H9 (cell line): Measurements from ENCODE around the gene TMEM271. TPM values are rescaled to one million over a fixed set of nuclear protein-coding genes. Genes with fewer than 3 reads are reported as not detected.

Experiments
- DNase-seq: peaks from one replicate; pipeline ENCODE4 v3.0.0-alpha.2; 2017
- H2AFZ ChIP-seq: one replicate; pipeline ENCODE4 v1.6.1; 2013; ENCODE audit warnings: mild to moderate bottlenecking, low read length, control low read depth, moderate library complexity
- H2AK5ac ChIP-seq: 2 replicates; pipeline ENCODE4 v1.6.1; 2013; ENCODE audit warnings: low read length, control low read depth, mixed read lengths; ENCODE audit not compliant: insufficient read length
- H2BK120ac ChIP-seq: one replicate; pipeline ENCODE4 v1.6.1; 2013; ENCODE audit warnings: low read depth, mild to moderate bottlenecking, low read length, control low read depth, inconsistent platforms; ENCODE audit not compliant: poor library complexity, severe bottlenecking
- H2BK12ac ChIP-seq: 2 replicates; pipeline ENCODE4 v1.6.1; 2013; ENCODE audit warnings: low read length, control low read depth, mixed read lengths, low read depth; ENCODE audit not compliant: insufficient read length
- H2BK15ac ChIP-seq: 2 replicates; pipeline ENCODE4 v1.6.1; 2013; ENCODE audit warnings: low read depth, low read length, control low read depth
- H2BK20ac ChIP-seq: one replicate; pipeline ENCODE4 v1.6.1; 2013; ENCODE audit warnings: low read depth, mild to moderate bottlenecking, low read length, control low read depth, inconsistent platforms; ENCODE audit not compliant: poor library complexity, severe bottlenecking
- H2BK5ac ChIP-seq: 2 replicates; pipeline ENCODE4 v1.6.1; 2013; ENCODE audit warnings: low read length, control low read depth, mixed read lengths; ENCODE audit not compliant: insufficient read length
- H3K14ac ChIP-seq: 2 replicates; pipeline ENCODE4 v1.6.1; 2013; ENCODE audit warnings: low read length, control low read depth; ENCODE audit not compliant: insufficient read depth
- H3K18ac ChIP-seq: 2 replicates; pipeline ENCODE4 v1.6.1; 2013; ENCODE audit warnings: low read depth, mild to moderate bottlenecking, mixed read lengths, low read length, control low read depth; ENCODE audit not compliant: insufficient read length
- H3K23ac ChIP-seq: 2 replicates; pipeline ENCODE4 v1.6.1; 2013; ENCODE audit warnings: low read length, control low read depth, mixed read lengths, low read depth; ENCODE audit not compliant: insufficient read length
- H3K23me2 ChIP-seq: 2 replicates; pipeline ENCODE4 v1.6.1; 2013; ENCODE audit warnings: low read depth, mild to moderate bottlenecking, mixed read lengths, low read length, control low read depth; ENCODE audit not compliant: insufficient read length, poor library complexity, severe bottlenecking
- H3K27ac ChIP-seq: 2 replicates; pipeline ENCODE4 v1.5.1; 2013; ENCODE audit warnings: low read length, control low read depth, mixed read lengths, low read depth; ENCODE audit not compliant: insufficient read length
- H3K27me3 ChIP-seq: 2 replicates; pipeline ENCODE4 v1.6.1; 2013; ENCODE audit warnings: low read length, control low read depth, inconsistent platforms; ENCODE audit not compliant: insufficient read depth
- H3K4ac ChIP-seq: 2 replicates; pipeline ENCODE4 v1.6.1; 2013; ENCODE audit warnings: low read depth, mild to moderate bottlenecking, control low read depth, inconsistent platforms, low read length, moderate library complexity
- H3K4me1 ChIP-seq: 2 replicates; pipeline ENCODE4 v1.6.1; 2013; ENCODE audit warnings: low read length, control low read depth, inconsistent platforms; ENCODE audit not compliant: insufficient read depth
- H3K4me2 ChIP-seq: 2 replicates; pipeline ENCODE4 v1.6.1; 2013; ENCODE audit warnings: low read length, control low read depth, mixed read lengths; ENCODE audit not compliant: insufficient read length, insufficient read depth
- H3K56ac ChIP-seq: 2 replicates; pipeline ENCODE4 v1.6.1; 2013; ENCODE audit warnings: low read depth, mild to moderate bottlenecking, mixed read lengths, low read length, control low read depth; ENCODE audit not compliant: insufficient read length
- H3K79me1 ChIP-seq: 2 replicates; pipeline ENCODE4 v1.6.1; 2013; ENCODE audit warnings: low read depth, mild to moderate bottlenecking, moderate library complexity, low read length, control low read depth, inconsistent platforms; ENCODE audit not compliant: insufficient read depth, poor library complexity, severe bottlenecking
- H3K79me2 ChIP-seq: 2 replicates; pipeline ENCODE4 v1.6.1; 2013; ENCODE audit warnings: low read length, control low read depth, inconsistent platforms; ENCODE audit not compliant: insufficient read depth
- H3K9ac ChIP-seq: 2 replicates; pipeline ENCODE4 v1.6.1; 2013; ENCODE audit warnings: low read length, control low read depth, mixed read lengths; ENCODE audit not compliant: insufficient read length; ENCODE audit errors: extremely low read depth
- H3K9me3 ChIP-seq: one replicate; pipeline ENCODE4 v1.6.1; 2013; ENCODE audit warnings: low read depth, low read length, inconsistent platforms; ENCODE audit not compliant: control insufficient read depth
- H3T11ph ChIP-seq: one replicate; pipeline ENCODE4 v1.6.1; 2013; ENCODE audit warnings: mild to moderate bottlenecking, low read length, control low read depth, inconsistent platforms
- H4K20me1 ChIP-seq: one replicate; pipeline ENCODE4 v1.6.1; 2013; ENCODE audit not compliant: control insufficient read depth, insufficient read length, insufficient read depth
- H4K5ac ChIP-seq: 2 replicates; pipeline ENCODE4 v1.6.1; 2013; ENCODE audit warnings: low read depth, mild to moderate bottlenecking, mixed read lengths, low read length, control low read depth; ENCODE audit not compliant: insufficient read length
- H4K8ac ChIP-seq: replicated peaks from 2 replicates; pipeline ENCODE4 v1.6.1; 2013; ENCODE audit warnings: low read length, control low read depth, mixed read lengths, low read depth; ENCODE audit not compliant: insufficient read length
- H4K91ac ChIP-seq: 2 replicates; pipeline ENCODE4 v1.6.1; 2013; ENCODE audit warnings: low read depth, mild to moderate bottlenecking, moderate library complexity, mixed read lengths, low read length, control low read depth; ENCODE audit not compliant: insufficient read length
- H3K27ac Mint-ChIP-seq, 3 experiments: 2 replicates in 2 of 3; 3 replicates in 1 of 3; pipeline ENCODE4 v1.8.0; 2020 to 2021; ENCODE audit warnings: mixed read lengths in 3 of 3, mild to moderate bottlenecking in 1 of 3, moderate library complexity in 1 of 3
- H3K27me3 Mint-ChIP-seq: 2 replicates; pipeline ENCODE4 v1.8.0; 2021; ENCODE audit warnings: low read depth, mild to moderate bottlenecking, moderate library complexity, mixed read lengths
- H3K36me3 Mint-ChIP-seq, 3 experiments: 2 replicates in 2 of 3; 3 replicates in 1 of 3; pipeline ENCODE4 v1.8.0; 2020 to 2021; ENCODE audit warnings: low read depth in 3 of 3, mixed read lengths in 3 of 3; ENCODE audit not compliant: insufficient read depth in 1 of 3
- H3K4me1 Mint-ChIP-seq, 2 experiments: 2 replicates each; pipeline ENCODE4 v1.8.0; 2020; ENCODE audit warnings: mixed read lengths in 2 of 2
- H3K4me3 Mint-ChIP-seq, 2 experiments: 2 replicates in 1 of 2; 3 replicates in 1 of 2; pipeline ENCODE4 v1.8.0; 2020 to 2021; ENCODE audit warnings: mild to moderate bottlenecking in 2 of 2, mixed read lengths in 2 of 2, moderate library complexity in 1 of 2
- H3K9me3 Mint-ChIP-seq, 2 experiments: 2 replicates in 1 of 2; 3 replicates in 1 of 2; pipeline ENCODE4 v1.8.0; 2020; ENCODE audit warnings: mild to moderate bottlenecking in 2 of 2, mixed read lengths in 2 of 2, moderate library complexity in 1 of 2
- whole genome bisulfite sequencing: extraction: QIAGEN DNeasy Blood & Tissue Kit; methylation state at CpG from one replicate; pipeline ENCODE4 v1.1.7; 2013; ENCODE audit warnings: missing lambda C conversion rate, low lambda C conversion rate, mixed read lengths; ENCODE audit not compliant: insufficient read length; ENCODE audit errors: extremely low coverage; 5-methylcytosine and 5-hydroxymethylcytosine counted together
- total RNA-seq: library from RNA; stranded (reverse); gene quantifications from 2 replicates; pipeline ENCODE4 v1.2.1, GENCODE V29; 2021
- TF ChIP-seq, protein P1 (sequence below): fragments of 200-600 bp; sonication (generic); conservative IDR thresholded peaks from 3 replicates; pipeline ENCODE4 v1.8.0; 2021; ENCODE audit warnings: antibody characterized with exemption, mild to moderate bottlenecking

TMEM271 gene
- total RNA-seq, 1 experiment from 2014 or later: 0.09 TPM

DNA sequence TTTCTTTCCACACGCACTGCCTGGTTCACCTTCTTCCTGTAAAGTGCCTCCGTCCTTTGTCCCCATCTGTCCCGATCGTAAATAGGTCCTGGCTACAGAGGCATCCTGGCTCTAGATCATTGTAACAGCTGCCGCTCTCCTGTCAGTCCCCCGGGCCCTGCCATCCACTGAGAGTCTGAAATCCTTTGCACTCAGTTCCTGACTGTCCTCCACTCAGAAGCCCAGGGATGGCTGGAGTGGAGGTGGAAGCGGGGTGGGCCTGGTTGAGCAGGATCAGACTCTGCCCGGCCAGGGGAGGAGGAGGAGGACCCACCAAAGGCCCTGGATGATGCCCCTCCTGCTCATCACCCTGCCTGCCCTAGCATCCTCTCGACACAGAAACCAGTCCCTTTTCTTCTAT lies 47.3 kb downstream of the TMEM271 start:
- DNase-seq: no peak
- TF ChIP-seq, protein P1, sequence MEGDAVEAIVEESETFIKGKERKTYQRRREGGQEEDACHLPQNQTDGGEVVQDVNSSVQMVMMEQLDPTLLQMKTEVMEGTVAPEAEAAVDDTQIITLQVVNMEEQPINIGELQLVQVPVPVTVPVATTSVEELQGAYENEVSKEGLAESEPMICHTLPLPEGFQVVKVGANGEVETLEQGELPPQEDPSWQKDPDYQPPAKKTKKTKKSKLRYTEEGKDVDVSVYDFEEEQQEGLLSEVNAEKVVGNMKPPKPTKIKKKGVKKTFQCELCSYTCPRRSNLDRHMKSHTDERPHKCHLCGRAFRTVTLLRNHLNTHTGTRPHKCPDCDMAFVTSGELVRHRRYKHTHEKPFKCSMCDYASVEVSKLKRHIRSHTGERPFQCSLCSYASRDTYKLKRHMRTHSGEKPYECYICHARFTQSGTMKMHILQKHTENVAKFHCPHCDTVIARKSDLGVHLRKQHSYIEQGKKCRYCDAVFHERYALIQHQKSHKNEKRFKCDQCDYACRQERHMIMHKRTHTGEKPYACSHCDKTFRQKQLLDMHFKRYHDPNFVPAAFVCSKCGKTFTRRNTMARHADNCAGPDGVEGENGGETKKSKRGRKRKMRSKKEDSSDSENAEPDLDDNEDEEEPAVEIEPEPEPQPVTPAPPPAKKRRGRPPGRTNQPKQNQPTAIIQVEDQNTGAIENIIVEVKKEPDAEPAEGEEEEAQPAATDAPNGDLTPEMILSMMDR: no peak
- no peaks in the 10 kb centered on the region; the same call in 1 of the 2 replicates for H3K27me3 Mint-ChIP-seq

More for the DNA sequence above, 47.3 kb downstream of the TMEM271 start:
- no CpG with 5 or more reads among the region's 9 CpGs for WGBS
- Histone ChIP-seq H2BK120ac (no peak overlapping the region), H3K18ac (no peak overlapping the region), H3K9me3 (no peaks in the 10 kb centered on the region), H3K23ac (no peak overlapping the region), H2AFZ (no peak overlapping the region), H3K14ac (no peak overlapping the region), H3K4ac (no peak overlapping the region), H3T11ph (no peak overlapping the region), H4K5ac (no peak overlapping the region), H2BK5ac (no peak overlapping the region), H3K79me1 (no peaks in the 10 kb centered on the region), H2BK20ac (no peak overlapping the region), H2BK12ac (no peak overlapping the region), H3K23me2 (no peaks in the 10 kb centered on the region), H3K56ac (no peak overlapping the region), H3K4me1 (no peaks in the 10 kb centered on the region), H3K79me2 (no peaks in the 10 kb centered on the region), H2AK5ac (no peak overlapping the region), H4K8ac (no peak overlapping the region), H3K27me3 (no peaks in the 10 kb centered on the region), H3K9ac (no peak overlapping the region), H2BK15ac (no peak overlapping the region), H4K20me1 (no peaks in the 10 kb centered on the region), H4K91ac (no peak overlapping the region), H3K27ac (no peak overlapping the region), H3K4me2 (no peak overlapping the region)
- Mint-ChIP-seq H3K27ac (peak overlapping the region in 1 of 3 experiments; percentile 86; a peak in 3 of 7 replicates), H3K4me1 (peaks cover 0 to 3% of the 10 kb centered on the region in 2 experiments; a peak in 1 of 4 replicates), H3K9me3 (no peaks in the 10 kb centered on the region), H3K36me3 (peaks cover 41 to 80% (median 69%) of the 10 kb centered on the region in 3 experiments), H3K4me3 (no peak overlapping the region)
